ENCODE data around the gene ACSS3. TPM values are rescaled to one million over a fixed set of nuclear protein-coding genes. Genes with fewer than 3 reads are reported as not detected.

ACSS3 gene
- total and polyA plus RNA-seq, 9 of the 15 experiments (the other 6 are each of a cell fraction or from before 2014, with no cell fraction given), result 0.40 TPM; not detected in 8

GRCh38 chr12:81222846-81223592, 145.1 kb downstream of the ACSS3 start:
- TF ChIP-seq TARDBP (IDR thresholded peaks at IDR 0.05), result no peak
- TF ChIP-seq ZNF551 (CRISPR knock-in tag; IDR thresholded peaks at IDR 0.05), result no peak
- TF ChIP-seq, protein P1, sequence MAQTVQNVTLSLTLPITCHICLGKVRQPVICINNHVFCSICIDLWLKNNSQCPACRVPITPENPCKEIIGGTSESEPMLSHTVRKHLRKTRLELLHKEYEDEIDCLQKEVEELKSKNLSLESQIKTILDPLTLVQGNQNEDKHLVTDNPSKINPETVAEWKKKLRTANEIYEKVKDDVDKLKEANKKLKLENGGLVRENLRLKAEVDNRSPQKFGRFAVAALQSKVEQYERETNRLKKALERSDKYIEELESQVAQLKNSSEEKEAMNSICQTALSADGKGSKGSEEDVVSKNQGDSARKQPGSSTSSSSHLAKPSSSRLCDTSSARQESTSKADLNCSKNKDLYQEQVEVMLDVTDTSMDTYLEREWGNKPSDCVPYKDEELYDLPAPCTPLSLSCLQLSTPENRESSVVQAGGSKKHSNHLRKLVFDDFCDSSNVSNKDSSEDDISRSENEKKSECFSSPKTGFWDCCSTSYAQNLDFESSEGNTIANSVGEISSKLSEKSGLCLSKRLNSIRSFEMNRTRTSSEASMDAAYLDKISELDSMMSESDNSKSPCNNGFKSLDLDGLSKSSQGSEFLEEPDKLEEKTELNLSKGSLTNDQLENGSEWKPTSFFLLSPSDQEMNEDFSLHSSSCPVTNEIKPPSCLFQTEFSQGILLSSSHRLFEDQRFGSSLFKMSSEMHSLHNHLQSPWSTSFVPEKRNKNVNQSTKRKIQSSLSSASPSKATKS (CRISPR knock-in tag; IDR thresholded peaks at IDR 0.05), result no peak
- TF ChIP-seq ZNF589 (CRISPR knock-in tag; IDR thresholded peaks at IDR 0.05; ENCODE audit: low read depth), result no peak
- TF ChIP-seq ZNF134 (CRISPR knock-in tag; conservative IDR thresholded peaks at IDR 0.05), result no peak
- TF ChIP-seq NFXL1 (CRISPR knock-in tag; IDR thresholded peaks at IDR 0.05), result no peak
- TF ChIP-seq GATAD2A (IDR thresholded peaks at IDR 0.05), result no peak
- TF ChIP-seq ZNF75A (CRISPR knock-in tag; IDR thresholded peaks at IDR 0.05), result no peak
- TF ChIP-seq SRSF1 (IDR thresholded peaks at IDR 0.05; ENCODE audit: low read depth, low read length), result no peak
- no peak for TF ChIP-seq GTF2E2 (tag; IDR thresholded peaks at IDR 0.05)
- no peak for TF ChIP-seq ELK1 (CRISPR knock-in tag; IDR thresholded peaks at IDR 0.05)
- no peak for TF ChIP-seq CREB3L1 (IDR thresholded peaks at IDR 0.05; ENCODE audit: borderline replicate concordance, low read depth)
- no peak for TF ChIP-seq MAFK (IDR thresholded peaks at IDR 0.05; ENCODE audit: low read length)
- Histone ChIP-seq H3K79me2 (ENCODE audit: control insufficient read depth, insufficient read depth, low read length) (no peaks in the 10 kb centered on the region), H4K20me1 (replicated peaks; ENCODE audit: control insufficient read depth, insufficient read depth, low read length) (no peaks in the 10 kb centered on the region), H3K4me1 (replicated peaks in 1 of 2; ENCODE audit: control insufficient read depth in 2 of 2, insufficient read depth in 2 of 2, low read length in 2 of 2) (no peaks in the 10 kb centered on the region), H3K36me3 (ENCODE audit: control insufficient read depth, insufficient read depth, low read length) (no peaks in the 10 kb centered on the region), H3K27ac (ENCODE audit: extremely low read depth, low read depth, low read length) (no peak overlapping the region), H3K27me3 (ENCODE audit: control insufficient read depth in 2 of 2, insufficient read depth in 2 of 2, low read length in 2 of 2) (no peaks in the 10 kb centered on the region), H3K9me3 (replicated peaks; ENCODE audit: control insufficient read depth, insufficient read depth, low read depth, low read length) (0 out of 2 replicates have a peak, but pooled peaks cover 2% of the 10 kb centered on the region), H2AFZ (ENCODE audit: low read depth, low read length) (no peak overlapping the region), H3K4me2 (ENCODE audit: insufficient read depth, low read length) (no peak overlapping the region), H3K9me1 (ENCODE audit: control insufficient read depth, insufficient read depth, low read length) (no peaks in the 10 kb centered on the region), H3K4me3 (no peak overlapping the region), H3K9ac (ENCODE audit: insufficient read depth in 1 of 2, low read depth in 2 of 2, low read length in 2 of 2) (no peak overlapping the region)
- WGBS (ENCODE audit: insufficient coverage, low coverage, missing lambda C conversion rate), result 5% methylated on average over 5 of the region's 5 CpGs
- ChIA-PET CTCF (ENCODE audit: low intra/inter-chr PET ratio) (no interaction called here), POLR2A (no interaction called here)
- intact Hi-C loops (cut with micrococcal nuclease), result no loop called here
- ATAC-seq (no peak), DNase-seq (ENCODE audit: extremely low read depth in 1 of 4, low spot score in 3 of 4) (no peak), FAIRE-seq (no peak)
- in situ Hi-C loops (cut with MboI), result no loop called here
- BruUV-seq (replicated peaks), result no TSS peak

Measured in K562 (cell line).